Skin of body (tissue), 2 donors: ENCODE measurements around the gene RAD23B. TPM values are rescaled to one million over a fixed set of nuclear protein-coding genes. Genes with fewer than 3 reads are reported as not detected.

Source experiments
- DNase-seq: peaks from one replicate; lab custom pipeline; 2025; lab: John Stamatoyannopoulos, UW
- total RNA-seq: library from RNA; depleted of rRNA; stranded (reverse); fragments of >200 nt; gene quantifications from one replicate; pipeline ENCODE4 v1.2.3, GENCODE V29; 2014

RAD23B gene
- total RNA-seq, 1 donor from 2014 or later, result 78.5 TPM

- no peak for DNase-seq
These were observed 91.9 kb downstream of the RAD23B start for GRCh38 chr9:107375001-107375400.

GRCh38 chr9:107375651-107376369 is 92.7 kb downstream of the RAD23B start:
- DNase-seq, result no peak

GRCh38 chr9:107378006-107378405 is 94.9 kb downstream of the RAD23B start:
- DNase-seq, result no peak

Other genes with a start within 250 kb of the RAD23B start
- 75.1 TPM for gene KLF4, start 206.5 kb downstream of the RAD23B start, total RNA-seq